Measurements from ENCODE around the gene OTULIN. TPM values are rescaled to one million over a fixed set of nuclear protein-coding genes. Genes with fewer than 3 reads are reported as not detected.

OTULIN gene
- total RNA-seq, 1 experiment from 2014 or later, result 20.0 TPM

DNA sequence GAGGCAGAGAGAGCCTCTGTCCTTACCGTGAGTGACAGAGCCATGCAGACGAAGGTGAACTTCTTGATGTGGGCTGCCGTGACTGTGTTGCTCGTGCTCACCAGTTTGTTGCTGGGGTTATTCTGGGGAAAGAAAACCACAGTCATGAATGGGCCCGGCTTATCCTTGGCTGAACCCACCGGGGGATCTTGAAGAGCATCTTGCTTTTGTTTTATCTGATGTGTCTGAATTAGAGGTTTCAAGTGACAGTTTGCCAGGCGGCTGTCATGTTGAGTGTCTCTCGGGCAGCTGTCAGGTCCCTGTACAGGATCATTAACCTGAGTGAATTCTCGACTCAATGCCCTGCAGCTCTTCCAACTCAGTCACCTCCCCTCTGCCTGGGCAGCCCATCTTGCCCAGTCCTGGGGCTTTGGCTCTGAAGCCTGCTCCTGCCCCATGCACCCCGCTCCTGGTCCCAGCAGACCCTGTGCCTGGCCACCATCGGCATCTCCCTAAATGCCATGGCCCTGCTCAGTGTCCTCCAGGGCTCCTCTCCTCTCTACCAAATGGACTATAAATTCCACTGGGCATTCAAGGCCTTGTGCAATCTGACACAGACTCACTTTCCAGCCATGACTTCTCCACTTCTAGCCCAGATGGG, 77.4 kb downstream of the OTULIN start:
- Histone ChIP-seq H3K9me3 (ENCODE audit: low read depth, low read length, poor library complexity, severe bottlenecking) (no peaks in the 10 kb centered on the region), H3K4me1 (ENCODE audit: insufficient read depth, low read length, poor library complexity, severe bottlenecking) (no peaks in the 10 kb centered on the region), H3K36me3 (ENCODE audit: insufficient read depth, low read length, poor library complexity, severe bottlenecking) (no peaks in the 10 kb centered on the region), H3K27me3 (replicated peaks; ENCODE audit: insufficient read depth, low read depth, low read length, poor library complexity) (no peaks in the 10 kb centered on the region), H3K4me3 (ENCODE audit: low read depth, low read length, poor library complexity, severe bottlenecking) (no peak overlapping the region), H3K27ac (ENCODE audit: low read depth, low read length, poor library complexity, severe bottlenecking) (no peak overlapping the region)
- BruUV-seq (replicated peaks), result no TSS peak
- CTCF ChIA-PET, result no interaction called here
- DNase-seq (ENCODE audit: low spot score), result no peak
- POLR2A ChIA-PET (ENCODE audit: low non-redundant PET), result no interaction called here
- intact Hi-C loops (cut with micrococcal nuclease; ENCODE audit: unreplicated experiment), result no loop called here
- TF ChIP-seq EZH2 (IDR thresholded peaks at IDR 0.05; ENCODE audit: borderline replicate concordance, low read depth, low read length, poor library complexity, severe bottlenecking), result no peak
- TF ChIP-seq, protein P1, sequence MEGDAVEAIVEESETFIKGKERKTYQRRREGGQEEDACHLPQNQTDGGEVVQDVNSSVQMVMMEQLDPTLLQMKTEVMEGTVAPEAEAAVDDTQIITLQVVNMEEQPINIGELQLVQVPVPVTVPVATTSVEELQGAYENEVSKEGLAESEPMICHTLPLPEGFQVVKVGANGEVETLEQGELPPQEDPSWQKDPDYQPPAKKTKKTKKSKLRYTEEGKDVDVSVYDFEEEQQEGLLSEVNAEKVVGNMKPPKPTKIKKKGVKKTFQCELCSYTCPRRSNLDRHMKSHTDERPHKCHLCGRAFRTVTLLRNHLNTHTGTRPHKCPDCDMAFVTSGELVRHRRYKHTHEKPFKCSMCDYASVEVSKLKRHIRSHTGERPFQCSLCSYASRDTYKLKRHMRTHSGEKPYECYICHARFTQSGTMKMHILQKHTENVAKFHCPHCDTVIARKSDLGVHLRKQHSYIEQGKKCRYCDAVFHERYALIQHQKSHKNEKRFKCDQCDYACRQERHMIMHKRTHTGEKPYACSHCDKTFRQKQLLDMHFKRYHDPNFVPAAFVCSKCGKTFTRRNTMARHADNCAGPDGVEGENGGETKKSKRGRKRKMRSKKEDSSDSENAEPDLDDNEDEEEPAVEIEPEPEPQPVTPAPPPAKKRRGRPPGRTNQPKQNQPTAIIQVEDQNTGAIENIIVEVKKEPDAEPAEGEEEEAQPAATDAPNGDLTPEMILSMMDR (conservative IDR thresholded peaks at IDR 0.05; ENCODE audit: low read depth, low read length), result no peak

DNA sequence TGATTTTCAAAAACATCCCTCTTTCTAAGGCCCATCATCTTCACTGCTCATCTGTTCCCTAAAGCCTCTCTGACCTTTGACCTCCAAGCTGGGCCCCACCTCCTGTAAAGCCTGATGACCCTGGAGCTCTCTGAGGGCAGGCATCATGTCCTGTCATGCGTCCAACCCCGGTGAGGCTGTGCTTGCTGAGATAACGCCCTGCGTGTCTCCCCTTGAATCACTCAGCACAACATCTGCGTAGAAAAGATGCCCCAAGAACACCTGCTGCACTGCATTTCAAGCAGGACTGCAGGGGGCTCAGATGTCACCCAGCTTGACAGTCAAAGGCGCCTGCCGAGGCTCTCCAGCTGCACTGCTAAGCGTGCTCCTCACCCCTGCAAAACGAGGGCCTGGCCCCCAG, 78.0 kb downstream of the OTULIN start:
- H3K4me3 ChIP-seq (ENCODE audit: low read depth, low read length, poor library complexity, severe bottlenecking), result no peak overlapping the region
- no peaks in the 10 kb centered on the region for H3K27me3 ChIP-seq (replicated peaks; ENCODE audit: insufficient read depth, low read depth, low read length, poor library complexity)
- no peaks in the 10 kb centered on the region for H3K4me1 ChIP-seq (ENCODE audit: insufficient read depth, low read length, poor library complexity, severe bottlenecking)
- H3K9me3 ChIP-seq (ENCODE audit: low read depth, low read length, poor library complexity, severe bottlenecking), result no peaks in the 10 kb centered on the region
- no peak overlapping the region for H3K27ac ChIP-seq (ENCODE audit: low read depth, low read length, poor library complexity, severe bottlenecking)
- TF ChIP-seq, protein P1 (conservative IDR thresholded peaks at IDR 0.05; ENCODE audit: low read depth, low read length), result no peak
- no peak for TF ChIP-seq EZH2 (IDR thresholded peaks at IDR 0.05; ENCODE audit: borderline replicate concordance, low read depth, low read length, poor library complexity, severe bottlenecking)
- CTCF ChIA-PET, result no interaction called here
- intact Hi-C loops (cut with micrococcal nuclease; ENCODE audit: unreplicated experiment), result no loop called here
- no peak for DNase-seq (ENCODE audit: low spot score)
- H3K36me3 ChIP-seq (ENCODE audit: insufficient read depth, low read length, poor library complexity, severe bottlenecking), result no peaks in the 10 kb centered on the region
- BruUV-seq (replicated peaks), result no TSS peak
- POLR2A ChIA-PET (ENCODE audit: low non-redundant PET), result no interaction called here

DNA sequence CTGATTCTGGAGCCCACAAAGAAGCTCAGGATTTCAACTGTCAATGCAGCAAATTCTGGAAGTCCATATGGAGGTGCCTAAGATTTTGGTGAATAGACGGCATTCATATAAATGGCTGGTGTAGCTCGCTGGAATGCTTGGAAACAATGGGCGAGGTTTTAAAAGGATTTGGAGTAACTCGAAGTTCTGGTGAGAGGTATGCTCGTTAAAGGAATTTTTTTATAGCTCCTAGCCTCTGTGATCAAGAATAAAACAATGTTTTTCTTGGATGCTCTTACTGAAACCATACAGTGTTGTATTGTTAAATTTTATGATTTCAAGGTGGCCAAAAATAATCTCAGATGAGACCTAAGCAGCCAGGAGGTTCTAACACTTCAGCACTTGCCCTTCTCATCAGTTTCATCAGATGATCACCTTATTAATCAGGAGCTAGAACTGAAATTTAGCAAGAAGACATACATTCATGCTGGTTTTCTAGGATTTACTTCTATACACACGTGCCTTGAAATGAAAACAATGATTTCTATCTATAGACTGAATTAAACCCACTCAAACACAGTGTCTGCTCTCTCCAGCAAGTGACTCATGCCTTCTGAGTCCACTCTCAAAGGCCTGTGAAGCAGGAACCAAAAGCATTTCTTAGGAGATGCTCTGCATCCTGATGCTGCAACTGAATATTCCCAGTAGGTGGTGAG, 79.2 kb downstream of the OTULIN start:
- no peaks in the 10 kb centered on the region for H3K9me3 ChIP-seq (ENCODE audit: low read depth, low read length, poor library complexity, severe bottlenecking)
- H3K4me3 ChIP-seq (ENCODE audit: low read depth, low read length, poor library complexity, severe bottlenecking), result no peak overlapping the region
- H3K27me3 ChIP-seq (replicated peaks; ENCODE audit: insufficient read depth, low read depth, low read length, poor library complexity), result no peaks in the 10 kb centered on the region
- POLR2A ChIA-PET (ENCODE audit: low non-redundant PET), result no interaction called here
- no peak overlapping the region for H3K27ac ChIP-seq (ENCODE audit: low read depth, low read length, poor library complexity, severe bottlenecking)
- intact Hi-C loops (cut with micrococcal nuclease; ENCODE audit: unreplicated experiment), result no loop called here
- H3K36me3 ChIP-seq (ENCODE audit: insufficient read depth, low read length, poor library complexity, severe bottlenecking), result no peaks in the 10 kb centered on the region
- no TSS peak for BruUV-seq (replicated peaks)
- no peak for DNase-seq (ENCODE audit: low spot score)
- no peaks in the 10 kb centered on the region for H3K4me1 ChIP-seq (ENCODE audit: insufficient read depth, low read length, poor library complexity, severe bottlenecking)
- TF ChIP-seq, protein P1 (conservative IDR thresholded peaks at IDR 0.05; ENCODE audit: low read depth, low read length), result no peak
- no peak for TF ChIP-seq EZH2 (IDR thresholded peaks at IDR 0.05; ENCODE audit: borderline replicate concordance, low read depth, low read length, poor library complexity, severe bottlenecking)
- CTCF ChIA-PET, result no interaction called here

Data from A673 (cell line).